Femur (tissue), 1 donor: Measurements from ENCODE around the gene TFE3.

Experiments
- DNase-seq: peaks from one replicate; pipeline ENCODE4 v3.0.0-alpha.2; 2017

Gene TFE3

DNA sequence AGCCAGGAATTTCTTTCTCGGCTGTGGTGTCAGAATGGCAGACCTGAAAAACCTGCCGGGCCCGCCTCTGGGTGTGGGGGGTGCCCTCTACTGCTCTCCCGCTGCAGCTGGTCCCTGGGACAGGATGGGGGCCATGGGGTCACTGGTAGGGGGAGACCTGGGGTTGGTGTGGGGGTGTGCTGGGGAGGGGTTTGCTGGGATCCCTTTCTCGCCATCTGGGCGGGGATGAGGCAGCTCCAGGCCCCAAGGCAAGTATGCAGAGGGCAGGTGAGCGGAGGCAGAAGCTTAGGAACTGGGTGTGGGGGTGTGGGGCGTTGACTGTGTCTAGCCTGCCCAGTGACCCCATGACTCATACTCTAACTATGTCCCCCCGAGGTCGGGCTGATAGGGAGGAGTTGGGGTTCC is 16.5 kb upstream of the TFE3 start:
- no peak for DNase-seq

DNA sequence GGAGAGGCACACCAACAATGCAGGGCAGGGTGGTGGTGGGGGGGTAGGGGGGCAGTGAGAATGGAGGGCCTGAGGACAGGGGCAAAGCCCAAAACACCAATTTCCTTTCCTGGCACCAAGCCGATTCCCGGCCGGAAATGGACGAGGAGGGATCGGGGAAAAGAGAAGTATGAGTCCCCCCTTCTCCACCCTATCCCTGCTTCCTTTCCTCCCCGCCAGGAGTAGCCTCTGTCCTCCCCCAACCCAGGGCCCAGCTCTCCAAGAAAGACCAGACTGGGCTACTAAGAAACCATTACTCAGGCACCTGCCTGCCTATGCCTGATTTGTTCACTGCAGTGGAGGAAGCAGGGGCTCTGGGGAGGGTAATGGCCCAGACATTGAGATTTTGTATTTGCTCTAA is 16.0 kb upstream of the TFE3 start:
- DNase-seq, result no peak

GRCh38 chrX:49058794-49059193 is 15.6 kb upstream of the TFE3 start, which contains the start of gene CCDC120:
Gene CCDC120 (plus strand): TSS chrX:49058999. CDS start chrX:49062042, 3,043 bp downstream.
- no peak for DNase-seq

GRCh38 chrX:49054073-49054762 is 11.1 kb upstream of the TFE3 start:
- DNase-seq, result no peak

DNA sequence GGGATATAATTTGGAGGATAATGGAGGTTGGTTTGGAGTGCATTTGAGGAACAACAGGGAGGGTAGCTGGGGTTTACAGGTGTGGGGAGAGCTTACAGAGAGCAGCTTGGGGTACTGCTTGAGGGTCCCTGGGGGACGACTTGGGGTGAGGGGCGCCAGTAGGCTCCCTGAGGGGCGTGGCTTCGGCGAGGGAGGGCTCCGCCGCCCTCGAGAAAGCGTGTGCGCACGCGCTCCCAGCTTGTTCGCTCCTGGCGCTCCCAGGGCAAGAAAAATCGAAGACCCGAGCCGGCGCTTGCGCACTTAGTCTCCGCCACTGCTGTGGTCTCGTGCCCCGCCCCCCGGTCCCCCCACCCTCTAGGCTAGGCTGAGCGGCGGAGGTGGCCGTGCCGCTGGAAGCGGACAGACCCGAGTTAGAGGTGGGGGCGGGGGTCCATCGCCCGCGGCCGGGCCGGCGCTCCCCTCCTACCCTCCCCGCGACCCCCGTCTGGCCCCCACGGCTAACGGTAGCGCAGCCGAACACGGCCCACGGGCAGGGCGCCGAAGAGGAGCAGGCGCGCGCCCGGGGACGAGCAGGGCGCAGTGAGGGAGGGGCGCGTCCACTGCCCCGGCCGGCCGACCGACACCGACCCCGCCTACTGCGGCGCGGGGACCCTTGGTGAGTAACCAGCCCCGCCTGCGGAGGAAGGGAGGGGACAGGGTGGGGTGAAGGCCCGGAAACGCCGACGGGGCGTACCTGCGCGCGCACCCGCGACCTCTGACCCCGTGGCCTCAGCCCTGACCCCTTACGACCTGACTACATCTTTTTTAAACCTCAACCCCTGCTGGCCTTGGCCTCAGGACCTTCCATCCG is 10.3 kb upstream of the TFE3 start:
- peak; percentile 85 for DNase-seq

DNA sequence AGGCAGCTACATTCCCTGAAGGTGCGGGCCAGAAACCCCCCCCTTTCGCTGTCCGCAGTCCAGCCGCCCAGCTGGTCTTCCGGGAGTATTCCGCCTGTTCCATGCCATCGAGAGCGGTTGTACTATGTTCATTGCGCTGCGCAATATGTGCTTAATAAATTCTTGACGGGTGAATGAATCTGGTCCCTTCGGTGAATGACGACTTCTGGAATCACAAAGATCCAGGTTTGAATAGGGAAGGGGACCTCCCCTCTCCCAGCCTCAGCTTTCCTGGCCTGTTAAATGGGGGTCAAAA is 777 bp upstream of the TFE3 start:
- no peak for DNase-seq

- DNase-seq, result no peak
These were observed 457 bp downstream of the TFE3 start for GRCh38 chrX:49042581-49043219.

- no peak for DNase-seq
These were observed 1.2 kb downstream of the TFE3 start for GRCh38 chrX:49041744-49042580.

DNA sequence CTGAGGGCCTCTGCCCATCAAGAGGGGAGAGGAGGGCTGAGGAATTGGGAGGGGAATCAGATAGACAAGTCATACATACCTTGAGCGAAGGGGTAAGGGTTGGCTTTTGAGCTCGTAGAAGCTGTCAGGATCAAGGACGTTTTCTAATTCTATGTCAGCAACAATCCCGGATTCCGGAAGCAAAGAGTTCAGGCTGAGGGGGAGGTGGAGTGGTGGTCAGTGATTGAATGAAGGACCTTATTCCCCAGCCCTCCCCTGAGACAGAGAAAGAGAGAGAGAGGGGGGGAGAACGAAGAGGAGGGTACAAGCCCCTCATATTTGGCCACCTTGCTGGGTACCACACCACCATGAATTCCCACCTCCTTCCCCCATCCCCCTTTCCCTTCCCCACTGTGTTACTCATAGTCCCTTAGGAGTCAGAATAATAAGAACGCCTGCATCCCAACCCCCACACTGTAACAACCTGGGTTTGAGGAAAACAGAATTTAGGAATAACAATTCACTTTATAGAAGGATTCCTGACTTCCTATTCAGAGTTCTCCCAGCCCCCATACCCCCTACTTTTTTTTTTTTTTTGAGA is 2.7 kb downstream of the TFE3 start:
- DNase-seq, result no peak

GRCh38 chrX:49039598-49040375 is 3.4 kb downstream of the TFE3 start:
- DNase-seq, result peak; percentile 69

- DNase-seq, result no peak
These were observed 5.2 kb downstream of the TFE3 start for GRCh38 chrX:49037883-49038475.

DNA sequence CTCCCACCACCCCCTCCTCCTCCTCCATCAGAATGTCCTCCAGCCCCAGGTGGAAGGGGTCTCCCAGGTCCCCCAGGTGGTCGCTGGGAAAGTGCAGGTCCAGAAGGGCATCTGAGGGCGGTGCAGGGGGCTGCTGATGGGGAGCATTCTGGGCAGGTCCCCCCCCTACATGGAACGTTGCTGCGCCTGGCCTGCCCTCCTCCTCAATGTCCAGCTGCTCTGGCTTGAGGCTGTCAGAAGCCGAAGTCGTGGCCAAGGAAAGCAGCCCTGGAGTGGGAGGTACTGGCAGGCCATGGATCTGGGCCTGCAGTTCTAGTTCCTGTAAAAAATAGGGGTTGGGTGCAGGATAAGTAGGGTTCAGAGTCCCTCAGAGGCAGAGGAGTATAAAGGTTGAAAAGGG is 12.9 kb downstream of the TFE3 start:
- DNase-seq, result no peak

- DNase-seq, result no peak
These were observed 13.3 kb downstream of the TFE3 start for GRCh38 chrX:49029876-49030275.

DNA sequence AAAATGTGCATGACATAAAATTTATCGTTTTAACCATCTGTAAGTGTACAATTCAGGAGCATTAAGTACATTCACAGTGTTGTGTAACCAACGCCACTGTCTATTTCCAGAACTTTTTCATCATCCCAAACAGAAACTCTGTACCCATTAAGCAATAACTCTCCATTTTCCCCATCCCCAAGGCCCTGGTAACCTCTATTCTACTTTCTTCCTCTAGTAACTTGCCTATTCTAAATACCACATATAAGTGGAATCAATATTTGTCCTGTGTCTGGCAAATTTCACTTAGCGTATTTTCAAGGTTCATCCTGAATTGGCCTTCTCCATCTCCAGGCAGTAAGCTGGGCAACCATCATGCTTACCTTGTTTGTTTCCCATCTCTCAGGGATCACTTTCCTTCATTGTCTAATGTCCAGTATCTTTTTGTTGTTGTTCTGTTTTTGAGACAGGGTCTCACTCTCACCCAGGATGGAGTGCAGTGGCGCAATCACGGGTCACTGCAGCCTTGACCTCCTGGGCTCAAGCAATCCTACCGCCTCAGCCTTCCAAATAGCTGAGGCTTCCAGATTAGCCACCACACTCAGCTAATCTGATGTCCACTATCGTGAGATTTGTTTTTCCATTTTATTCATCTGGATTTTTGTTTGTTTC is 23.4 kb downstream of the TFE3 start:
- DNase-seq, result no peak

GRCh38 chrX:49019050-49019449 is 24.1 kb downstream of the TFE3 start:
- no peak for DNase-seq

GRCh38 chrX:49003696-49004095 is 39.5 kb downstream of the TFE3 start:
- DNase-seq, result no peak

DNA sequence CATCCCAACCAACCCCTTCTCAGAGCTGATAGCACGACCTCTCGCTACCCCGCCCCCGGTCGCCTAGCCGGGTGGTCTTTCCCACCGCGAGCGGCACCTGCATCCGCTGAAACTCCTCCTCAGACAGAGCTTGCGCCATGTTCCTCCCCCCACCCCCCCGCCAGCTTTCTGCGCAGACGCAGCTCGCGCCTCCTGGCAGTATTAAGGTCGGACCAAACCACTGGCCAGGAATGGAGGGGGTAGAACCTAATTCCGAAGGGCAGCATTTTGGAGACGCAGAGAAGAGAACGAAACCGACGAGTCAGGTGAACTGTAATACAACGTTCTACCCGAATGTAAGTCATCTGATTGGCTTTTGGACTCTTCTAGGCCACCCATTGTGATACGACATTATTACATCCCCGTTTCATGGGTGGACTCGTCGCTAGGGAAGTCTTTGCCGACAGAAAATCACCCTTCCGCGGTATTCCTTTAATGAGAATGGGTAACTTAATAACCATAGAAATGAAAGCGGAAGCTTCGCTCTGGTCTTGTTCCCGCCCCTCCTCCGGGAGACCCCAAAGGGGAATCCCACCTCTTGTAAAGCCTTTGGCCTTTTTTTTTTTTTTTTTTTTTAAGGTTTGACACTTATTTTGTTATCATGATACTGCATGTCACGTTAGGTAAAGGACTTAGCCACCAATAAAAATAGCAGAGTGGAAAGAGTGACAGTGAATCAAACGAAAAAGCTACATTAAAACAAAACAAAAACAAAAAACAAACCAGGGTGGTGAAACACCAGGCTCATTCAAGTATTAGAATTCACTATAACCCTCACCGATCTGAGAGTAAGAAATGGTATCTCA is 40.8 kb downstream of the TFE3 start, which contains the start of gene GRIPAP1:
GRIPAP1 (minus strand) TSS at position 174 of the 845 bp plus-strand sequence; CDS start at position 139, 35 bp downstream.
- peak; percentile 87 for DNase-seq

GRCh38 chrX:49001521-49002090 is 41.6 kb downstream of the TFE3 start:
- DNase-seq, result peak; percentile 26

- DNase-seq, result no peak
These were observed 42.5 kb downstream of the TFE3 start for GRCh38 chrX:49000636-49001035.
